Right renal pelvis (tissue), 4 donors: ENCODE measurements around the gene MAT1A. TPM values are rescaled to one million over a fixed set of nuclear protein-coding genes. Genes with fewer than 3 reads are reported as not detected.
"Not testable (repeated sequence)": the region's sequence is repeated elsewhere in the genome, so short reads cannot be mapped to it uniquely, and the experiment has no call there.

Experiments
- DNase-seq, 4 donors: peaks; one replicate each; pipeline ENCODE4 v3.0.0-alpha.2; 2013; ENCODE audit warnings: low read depth in 4 of 4, low spot score in 3 of 4, missing footprints in 1 of 4
- polyA plus RNA-seq, 4 donors: library from polyadenylated mRNA; unstranded; fragments of 120-200 nt; gene quantifications; one replicate each; pipeline ENCODE4 v1.2.1, GENCODE V29; 2013; ENCODE audit not compliant: insufficient read length in 4 of 4

MAT1A gene
- 1 to 10 TPM in 3 of 4 donors, under 1 TPM in 1; 0.81 to 1.4 (median 1.3) TPM for polyA plus RNA-seq

- DNase-seq, result no peak
These were observed at the start of gene MAT1A for GRCh38 chr10:80289451-80290287. TSS of gene MAT1A (minus strand) at chr10:80289658. CDS start at chr10:80289423, 235 bp downstream.

- DNase-seq, result no peak
These were observed 44.5 kb upstream of the MAT1A start for GRCh38 chr10:80333983-80334382.

- no peak for DNase-seq
These were observed 35.5 kb upstream of the MAT1A start for GRCh38 chr10:80324891-80325364.

DNA sequence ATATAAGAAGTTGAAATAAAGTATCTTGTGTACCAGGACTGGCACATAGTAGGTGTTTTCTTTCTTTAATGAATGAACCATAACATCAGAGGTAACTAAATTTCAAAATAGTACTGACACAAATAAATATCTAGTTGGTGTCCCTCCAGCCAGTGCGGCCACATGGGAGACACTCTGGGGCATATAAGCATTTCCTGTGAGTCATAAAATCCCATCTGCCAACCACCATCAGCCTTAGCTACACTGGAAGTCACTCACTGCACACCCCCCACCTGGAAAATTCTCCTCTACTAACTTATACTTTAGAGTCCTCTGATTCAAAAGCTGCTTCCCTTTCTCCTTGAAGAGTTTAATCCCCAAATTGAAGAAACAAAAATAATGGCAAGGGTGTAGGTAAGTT, 34.6 kb upstream of the MAT1A start:
- no peak for DNase-seq

GRCh38 chr10:80323311-80323710, 33.9 kb upstream of the MAT1A start:
- no peak for DNase-seq

GRCh38 chr10:80322711-80323110, 33.3 kb upstream of the MAT1A start:
- DNase-seq, result no peak

DNA sequence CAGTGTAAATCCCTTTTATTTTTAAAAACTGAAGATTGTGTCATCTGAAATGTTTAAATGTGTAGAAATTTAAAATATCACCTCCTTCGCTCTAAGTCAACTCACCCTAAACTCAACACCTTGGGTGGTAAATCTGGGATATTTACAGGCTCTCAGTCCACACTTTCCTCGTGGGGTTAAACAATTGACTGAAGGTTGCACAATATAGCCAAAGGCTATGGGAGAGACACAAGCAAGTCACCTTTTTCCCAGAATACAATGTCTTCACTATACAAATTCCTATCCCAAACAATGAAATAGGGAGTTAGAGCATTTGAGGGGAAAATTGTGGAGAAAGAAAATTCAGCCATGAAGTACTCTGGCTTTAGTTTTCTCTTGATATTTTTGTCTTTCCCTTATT, 32.7 kb upstream of the MAT1A start:
- no peak for DNase-seq

DNA sequence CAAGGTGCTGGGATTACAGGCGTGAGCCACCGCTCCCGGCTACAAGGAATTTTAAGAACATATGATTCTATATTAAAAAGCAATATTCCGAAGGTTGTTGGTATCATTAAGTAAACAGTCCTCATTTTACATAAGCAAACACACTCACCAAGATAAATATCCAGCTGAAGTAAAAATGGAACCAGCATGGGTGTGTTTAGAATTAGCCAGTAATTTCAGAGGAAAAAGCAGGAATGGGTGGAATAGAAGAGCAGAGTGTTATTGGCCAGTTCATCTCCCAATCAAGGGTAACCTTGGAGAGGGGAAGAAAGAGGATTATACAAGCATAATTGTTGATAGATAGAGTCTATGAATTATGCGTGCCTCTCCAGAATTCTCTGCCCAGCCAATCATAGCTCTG, 31.7 kb upstream of the MAT1A start:
- no peak for DNase-seq

DNA sequence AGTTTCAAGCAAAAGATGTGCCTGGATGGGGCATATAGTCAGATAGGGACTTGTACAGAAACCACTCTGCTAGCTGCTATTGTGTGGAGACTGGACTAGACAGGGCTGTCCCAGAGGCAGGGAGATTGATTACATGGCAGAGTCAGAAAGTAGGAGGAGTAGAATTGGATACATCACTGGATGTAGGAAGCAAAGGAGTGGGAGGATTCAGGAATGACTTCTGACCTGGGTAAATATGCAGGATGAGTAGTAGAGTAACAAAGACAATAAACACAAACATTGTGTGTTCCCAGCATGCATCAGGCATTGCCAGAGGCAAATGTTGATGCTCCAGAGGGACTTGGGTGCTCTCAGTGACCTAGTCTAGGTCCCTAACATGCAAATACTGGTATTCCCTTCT, 30.9 kb upstream of the MAT1A start:
- DNase-seq, result no peak

DNA sequence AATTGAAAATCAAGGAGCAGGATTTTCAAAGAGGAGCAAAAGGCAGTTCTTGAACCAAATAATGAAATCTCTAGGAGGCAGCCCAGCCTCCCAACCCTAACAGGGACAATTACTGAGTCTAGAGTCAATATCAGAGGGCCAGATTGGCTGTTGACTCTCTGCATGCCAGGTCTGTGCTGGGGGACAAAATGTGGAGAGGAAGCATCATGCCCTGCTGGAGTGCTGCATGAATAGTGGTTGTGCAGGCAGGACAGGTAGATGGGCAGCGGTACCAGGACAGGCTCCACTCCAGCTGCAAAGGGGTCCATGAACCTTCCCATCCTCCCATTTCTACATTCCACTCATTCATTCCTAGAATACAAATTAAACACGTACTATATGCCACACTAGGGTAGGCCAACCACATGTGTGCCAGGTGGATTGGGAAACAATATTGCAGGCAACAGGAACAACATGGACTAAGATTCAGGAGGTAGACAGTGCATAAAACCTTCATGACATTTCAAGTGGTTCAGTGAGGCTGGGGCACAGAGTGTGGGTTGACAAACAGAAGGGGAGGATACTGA, 30.4 kb upstream of the MAT1A start:
- no peak for DNase-seq

- no peak for DNase-seq
These were observed 29.9 kb upstream of the MAT1A start for GRCh38 chr10:80319318-80319717.

GRCh38 chr10:80318742-80319141, 29.3 kb upstream of the MAT1A start:
- no peak for DNase-seq

- no peak for DNase-seq
These were observed 25.9 kb upstream of the MAT1A start for GRCh38 chr10:80315391-80315790.

DNA sequence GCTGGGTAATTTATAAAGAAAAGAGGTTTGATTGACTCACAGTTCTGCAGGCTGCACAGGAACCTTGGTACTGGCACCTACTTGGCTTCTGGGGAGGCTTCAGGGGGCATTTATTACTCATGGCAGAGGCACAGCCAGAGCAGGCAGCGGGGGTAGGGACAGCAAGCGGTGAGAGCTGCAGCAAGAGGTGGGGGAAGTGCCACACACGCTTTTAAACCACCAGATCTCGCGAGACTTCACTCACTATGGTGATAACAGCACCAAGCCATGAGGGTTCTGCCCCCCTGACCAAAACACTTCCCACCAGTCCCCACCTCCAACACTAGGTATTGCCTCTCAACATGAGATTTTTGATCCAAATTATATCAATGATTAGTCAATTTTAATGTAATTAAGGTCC, 24.1 kb upstream of the MAT1A start:
- DNase-seq, result no peak

DNA sequence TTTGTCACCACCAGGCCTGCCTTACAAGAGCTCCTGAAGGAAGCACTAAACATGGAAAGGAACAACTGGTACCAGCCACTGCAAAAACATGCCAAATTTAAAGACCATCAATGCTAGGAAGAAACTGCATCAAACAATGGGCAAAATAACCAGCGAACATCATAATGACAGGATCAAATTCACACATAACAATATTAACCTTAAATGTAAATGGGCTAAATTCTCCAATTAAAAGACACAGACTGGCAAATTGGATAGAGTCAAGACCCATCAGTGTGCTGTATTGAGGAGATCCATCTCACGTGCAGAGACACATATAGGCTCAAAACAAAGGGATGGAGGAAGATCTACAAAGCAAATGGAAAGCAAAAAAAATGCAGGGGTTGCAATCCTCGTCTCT, 16.5 kb upstream of the MAT1A start:
- DNase-seq, result not testable (repeated sequence)

- no peak for DNase-seq
These were observed 7.5 kb upstream of the MAT1A start for GRCh38 chr10:80296942-80297341.

- no peak for DNase-seq
These were observed 3.3 kb upstream of the MAT1A start for GRCh38 chr10:80292607-80293239.

DNA sequence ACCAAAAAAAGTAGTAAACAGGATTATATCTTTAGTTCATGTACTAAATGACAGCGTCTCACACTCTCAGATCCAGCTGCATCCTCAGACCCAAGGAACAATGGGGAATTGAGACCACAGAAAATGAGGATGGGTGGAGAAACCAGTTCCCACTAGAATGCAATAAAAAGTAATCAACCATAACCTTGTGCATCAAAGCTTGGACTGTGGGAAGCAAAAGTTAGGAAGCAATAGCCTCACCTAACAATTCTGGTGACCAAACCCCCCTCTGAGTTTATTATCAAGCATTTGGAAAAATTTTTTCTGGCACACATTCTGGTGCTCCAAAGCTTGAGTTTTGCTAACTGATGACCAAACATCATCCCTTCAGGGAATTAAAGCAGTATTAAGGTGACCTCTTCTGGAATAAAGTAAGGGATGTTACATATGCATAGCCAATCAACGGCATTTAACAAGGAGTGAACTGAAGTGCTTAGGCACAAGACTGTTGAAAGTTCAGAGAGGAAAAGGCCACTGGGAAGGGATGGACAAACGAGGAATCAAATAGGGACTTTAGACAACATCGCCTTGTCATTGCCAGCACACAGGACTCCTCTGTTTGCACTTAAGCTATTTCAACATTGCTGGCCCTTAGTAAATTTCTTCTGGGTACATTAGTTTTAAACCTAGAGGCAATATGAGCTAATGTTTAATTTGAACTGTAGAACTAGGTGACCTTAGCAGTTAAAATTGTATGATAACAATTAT, 1.2 kb upstream of the MAT1A start:
- DNase-seq, result no peak

DNA sequence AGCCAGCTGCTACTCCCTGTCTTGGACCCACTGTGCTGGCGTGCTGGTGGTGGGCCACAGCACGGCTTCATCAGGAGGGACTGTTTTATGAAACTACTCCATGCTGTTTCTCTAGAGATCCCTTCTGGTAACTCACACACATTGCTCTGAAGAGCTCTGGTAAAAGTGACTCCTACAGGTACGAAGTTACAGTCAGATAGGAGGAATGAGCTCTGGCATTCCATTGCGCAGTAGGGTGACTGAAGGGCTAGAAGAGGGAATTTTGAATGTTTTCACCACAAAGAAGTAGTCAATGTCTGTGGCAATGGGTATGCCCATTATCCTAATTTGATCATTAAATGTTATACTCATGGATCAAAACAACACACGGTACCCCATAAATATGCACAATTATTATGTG, 609 bp downstream of the MAT1A start:
- no peak for DNase-seq

- DNase-seq, result no peak
These were observed 4.9 kb downstream of the MAT1A start for GRCh38 chr10:80284522-80284921.
